Measurements from ENCODE around the gene ADGRE3. TPM values are rescaled to one million over a fixed set of nuclear protein-coding genes. Genes with fewer than 3 reads are reported as not detected.

ADGRE3 gene
- total RNA-seq, 1 experiment from 2014 or later = not detected

DNA sequence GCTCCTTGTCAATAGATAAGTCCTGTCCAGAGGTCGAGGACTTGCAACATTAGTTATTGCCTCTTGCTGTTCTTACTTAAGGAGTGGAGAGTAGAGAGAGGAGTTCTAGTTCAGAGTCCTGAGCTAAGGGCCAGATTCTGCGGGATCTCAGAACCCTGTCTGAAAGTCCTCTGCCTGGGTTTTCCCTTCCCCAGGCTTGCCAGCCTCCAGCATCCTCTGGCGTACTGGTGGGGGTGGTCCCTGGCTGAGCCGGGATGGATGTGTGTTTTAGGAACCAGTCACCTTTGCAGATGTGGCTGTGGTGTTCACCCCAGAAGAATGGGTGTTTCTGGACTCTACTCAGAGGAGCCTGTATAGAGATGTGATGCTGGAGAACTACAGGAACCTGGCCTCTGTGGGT lies 41.2 kb upstream of the ADGRE3 start:
- no peaks in the 10 kb centered on the region for H3K27me3 Mint-ChIP-seq (ENCODE audit: unreplicated experiment)
- H3K4me3 Mint-ChIP-seq (ENCODE audit: low read depth, unreplicated experiment) = no peak overlapping the region
- DNase-seq = no peak
- no peak overlapping the region for H3K27ac Mint-ChIP-seq (ENCODE audit: unreplicated experiment)
- CTCF ChIA-PET = no interaction called here
- intact Hi-C loops (cut with micrococcal nuclease; ENCODE audit: unreplicated experiment) = no loop called here
- no peak for TF ChIP-seq CTCF (IDR thresholded peaks at IDR 0.05; ENCODE audit: unreplicated experiment)
- H3K9me3 Mint-ChIP-seq (ENCODE audit: low read depth, unreplicated experiment) = peaks cover 10% of the 10 kb centered on the region
- peaks cover 8% of the 10 kb centered on the region for H3K36me3 Mint-ChIP-seq (ENCODE audit: insufficient read depth, unreplicated experiment)
- BruUV-seq (replicated peaks) = no TSS peak
- no peaks in the 10 kb centered on the region for H3K4me1 Mint-ChIP-seq (ENCODE audit: low read depth, unreplicated experiment)

GRCh38 chr19:14704450-14704849 lies 29.8 kb upstream of the ADGRE3 start:
- CTCF ChIA-PET = interaction anchor here (0.7 kb wide), 1 partner anchor 11 kb away, joined by 5 read pairs; no protein-coding TSS in a partner anchor
- Mint-ChIP-seq H3K9me3 (ENCODE audit: low read depth, unreplicated experiment) (peaks cover 4% of the 10 kb centered on the region), H3K27me3 (ENCODE audit: unreplicated experiment) (no peaks in the 10 kb centered on the region), H3K36me3 (ENCODE audit: insufficient read depth, unreplicated experiment) (no peaks in the 10 kb centered on the region), H3K27ac (ENCODE audit: unreplicated experiment) (no peak overlapping the region), H3K4me3 (ENCODE audit: low read depth, unreplicated experiment) (no peak overlapping the region), H3K4me1 (ENCODE audit: low read depth, unreplicated experiment) (no peaks in the 10 kb centered on the region)
- BruUV-seq (replicated peaks) = no TSS peak
- DNase-seq = no peak
- intact Hi-C loops (cut with micrococcal nuclease; ENCODE audit: unreplicated experiment) = no loop called here
- TF ChIP-seq CTCF (IDR thresholded peaks at IDR 0.05; ENCODE audit: unreplicated experiment) = no peak

DNA sequence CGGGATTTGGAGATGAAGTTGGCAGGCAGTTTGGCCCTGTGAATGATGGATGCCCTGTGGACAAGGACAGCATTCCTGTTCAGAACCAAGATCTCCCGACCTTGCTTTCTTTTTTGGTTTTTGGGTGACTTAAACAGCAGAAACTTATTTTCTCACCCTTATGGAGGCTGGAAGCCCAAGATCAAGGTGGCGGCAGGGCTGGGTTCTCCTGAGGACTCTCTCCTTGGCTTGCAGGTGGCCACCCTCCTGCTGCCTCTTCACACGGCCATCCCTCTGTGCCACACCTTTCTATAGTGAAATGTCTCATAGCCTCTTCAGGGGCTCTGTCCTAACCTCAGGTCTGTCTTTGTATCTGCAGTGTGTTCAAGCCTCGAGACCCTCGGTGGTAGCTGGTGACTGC lies 29.2 kb upstream of the ADGRE3 start:
- no peak overlapping the region for H3K27ac Mint-ChIP-seq (ENCODE audit: unreplicated experiment)

DNA sequence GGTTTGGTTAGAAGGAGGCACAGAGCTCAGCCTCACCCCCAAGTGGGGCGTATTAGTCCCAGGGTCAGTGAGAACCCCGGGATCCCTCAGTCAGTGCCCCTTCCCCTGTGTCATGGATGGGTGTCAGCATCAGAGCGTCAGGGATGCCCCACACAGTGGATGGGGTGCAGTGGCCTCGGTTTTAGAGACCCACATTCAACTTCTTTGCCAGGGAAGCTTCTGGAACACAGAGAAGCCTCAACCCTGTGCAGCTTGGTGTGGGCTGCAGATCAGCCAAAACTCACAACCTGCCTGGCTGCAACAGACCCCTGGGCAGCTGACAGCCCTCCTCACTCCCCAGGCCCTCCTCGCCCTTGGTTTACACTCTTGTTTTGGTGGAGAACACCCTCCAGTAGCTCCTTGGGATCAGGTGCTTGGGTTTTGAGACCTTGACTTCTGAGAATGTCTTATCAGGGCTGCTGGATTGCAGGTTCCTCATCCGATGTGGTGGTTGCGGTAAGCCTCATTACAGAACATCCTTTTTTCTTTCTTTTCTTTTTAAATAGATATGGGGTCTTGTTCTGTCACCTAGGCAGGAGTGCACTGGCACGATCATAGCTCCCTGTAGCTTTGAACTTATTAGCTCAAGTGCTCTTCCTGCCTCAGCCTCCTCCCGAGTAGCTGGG lies 26.2 kb upstream of the ADGRE3 start:
- CTCF ChIA-PET = no interaction called here
- H3K9me3 Mint-ChIP-seq (ENCODE audit: low read depth, unreplicated experiment) = no peaks in the 10 kb centered on the region
- H3K4me1 Mint-ChIP-seq (ENCODE audit: low read depth, unreplicated experiment) = no peaks in the 10 kb centered on the region
- intact Hi-C loops (cut with micrococcal nuclease; ENCODE audit: unreplicated experiment) = no loop called here
- no peak overlapping the region for H3K27ac Mint-ChIP-seq (ENCODE audit: unreplicated experiment)
- TF ChIP-seq CTCF (IDR thresholded peaks at IDR 0.05; ENCODE audit: unreplicated experiment) = no peak
- no peak for DNase-seq
- BruUV-seq (replicated peaks) = no TSS peak
- H3K36me3 Mint-ChIP-seq (ENCODE audit: insufficient read depth, unreplicated experiment) = no peaks in the 10 kb centered on the region
- H3K27me3 Mint-ChIP-seq (ENCODE audit: unreplicated experiment) = no peaks in the 10 kb centered on the region
- no peak overlapping the region for H3K4me3 Mint-ChIP-seq (ENCODE audit: low read depth, unreplicated experiment)

More for the DNA sequence above, 29.2 kb upstream of the ADGRE3 start:
- intact Hi-C loops (cut with micrococcal nuclease; ENCODE audit: unreplicated experiment) = no loop called here
- no peaks in the 10 kb centered on the region for H3K36me3 Mint-ChIP-seq (ENCODE audit: insufficient read depth, unreplicated experiment)
- CTCF ChIA-PET = no interaction called here
- DNase-seq = no peak
- BruUV-seq (replicated peaks) = no TSS peak
- H3K9me3 Mint-ChIP-seq (ENCODE audit: low read depth, unreplicated experiment) = peaks cover 2% of the 10 kb centered on the region
- H3K27me3 Mint-ChIP-seq (ENCODE audit: unreplicated experiment) = no peaks in the 10 kb centered on the region
- TF ChIP-seq CTCF (IDR thresholded peaks at IDR 0.05; ENCODE audit: unreplicated experiment) = no peak
- H3K4me1 Mint-ChIP-seq (ENCODE audit: low read depth, unreplicated experiment) = no peaks in the 10 kb centered on the region
- H3K4me3 Mint-ChIP-seq (ENCODE audit: low read depth, unreplicated experiment) = no peak overlapping the region
